HG03342 (cell line): ENCODE measurements around the gene BHLHE23.

Experiments used
- ATAC-seq: cut with Tn5 transposase; IDR thresholded peaks from one replicate; pipeline ENCODE4 v1.9.1; 2021; ENCODE audit warnings: mild to moderate bottlenecking, moderate library complexity; ENCODE audit not compliant: unreplicated experiment

The BHLHE23 gene

GRCh38 chr20:62975812-62976508, 30.8 kb downstream of the BHLHE23 start:
- no peak for ATAC-seq

GRCh38 chr20:62975251-62975760, 31.5 kb downstream of the BHLHE23 start:
- ATAC-seq = no peak

GRCh38 chr20:62972845-62973745, 33.7 kb downstream of the BHLHE23 start:
- ATAC-seq = no peak

- ATAC-seq = peak; percentile 72
These were observed 34.6 kb downstream of the BHLHE23 start for GRCh38 chr20:62971950-62972844.

GRCh38 chr20:62971211-62971949, 35.4 kb downstream of the BHLHE23 start:
- ATAC-seq = no peak

GRCh38 chr20:62970307-62971210, 36.2 kb downstream of the BHLHE23 start:
- no peak for ATAC-seq

- ATAC-seq = no peak
These were observed 36.8 kb downstream of the BHLHE23 start for GRCh38 chr20:62969939-62970306.

GRCh38 chr20:62969179-62969760, 37.5 kb downstream of the BHLHE23 start:
- no peak for ATAC-seq

- ATAC-seq = no peak
These were observed 38.2 kb downstream of the BHLHE23 start for GRCh38 chr20:62968378-62969178.

GRCh38 chr20:62967628-62968351, 39.0 kb downstream of the BHLHE23 start:
- no peak for ATAC-seq

- ATAC-seq = no peak
These were observed 39.6 kb downstream of the BHLHE23 start for GRCh38 chr20:62967149-62967501.

- ATAC-seq = no peak
These were observed 40.3 kb downstream of the BHLHE23 start for GRCh38 chr20:62966212-62967148.

GRCh38 chr20:62965363-62965771, 41.4 kb downstream of the BHLHE23 start:
- ATAC-seq = no peak

- no peak for ATAC-seq
These were observed 42.1 kb downstream of the BHLHE23 start for GRCh38 chr20:62964700-62965099.

GRCh38 chr20:62963614-62964397, 43.0 kb downstream of the BHLHE23 start:
- no peak for ATAC-seq
